MM.1S (cell line): ENCODE results near the gene TCERG1L.

Experiments used
- DNase-seq: peaks from one replicate; pipeline ENCODE4 v3.0.0-alpha.2; 2015
- H2AFZ ChIP-seq: fragments of 300-600 bp; sonication (generic); 2 replicates; pipeline ENCODE4 v1.6.0; 2016; ENCODE audit warnings: antibody characterized with exemption, low read length
- H3F3A ChIP-seq: fragments of 300-600 bp; sonication (generic); 2 replicates; pipeline ENCODE4 v1.6.1; 2016; ENCODE audit warnings: mild to moderate bottlenecking, antibody characterized with exemption, low read length, moderate library complexity, mixed read lengths; ENCODE audit not compliant: insufficient read depth
- H3K27ac ChIP-seq: fragments of 300-600 bp; sonication (generic); 2 replicates; pipeline ENCODE4 v1.5.1; 2016; ENCODE audit warnings: mild to moderate bottlenecking, low read length
- H3K27me3 ChIP-seq: fragments of 300-600 bp; sonication (generic); replicated peaks from 2 replicates; pipeline ENCODE4 v1.6.0; 2016; ENCODE audit warnings: low read length; ENCODE audit not compliant: insufficient read depth
- H3K36me3 ChIP-seq: fragments of 300-600 bp; sonication (generic); replicated peaks from 2 replicates; pipeline ENCODE4 v1.6.1; 2016; ENCODE audit warnings: mild to moderate bottlenecking, low read length, mixed read lengths; ENCODE audit not compliant: insufficient read depth
- H3K4me1 ChIP-seq: fragments of 300-600 bp; sonication (generic); 2 replicates; pipeline ENCODE4 v1.6.1; 2016; ENCODE audit warnings: low read length, mixed read lengths
- H3K4me2 ChIP-seq: fragments of 300-600 bp; sonication (generic); 2 replicates; pipeline ENCODE4 v1.6.0; 2016; ENCODE audit warnings: low read depth, low read length
- H3K4me3 ChIP-seq: fragments of 300-600 bp; sonication (generic); 2 replicates; pipeline ENCODE4 v1.5.1; 2016; ENCODE audit warnings: low read length, mixed read lengths
- H3K79me2 ChIP-seq: fragments of 300-600 bp; sonication (generic); 2 replicates; pipeline ENCODE4 v1.6.1; 2016; ENCODE audit warnings: mixed run types, low read length, mixed read lengths
- H3K9ac ChIP-seq: fragments of 300-600 bp; sonication (generic); 2 replicates; pipeline ENCODE4 v1.6.1; 2016; ENCODE audit warnings: low read length, mixed read lengths
- H3K9me2 ChIP-seq: fragments of 300-600 bp; sonication (generic); replicated peaks from 2 replicates; pipeline ENCODE4 v1.6.1; 2016; ENCODE audit warnings: mild to moderate bottlenecking, low read length, mixed read lengths; ENCODE audit not compliant: insufficient read depth
- H3K9me3 ChIP-seq: fragments of 300-600 bp; sonication (generic); replicated peaks from 2 replicates; pipeline ENCODE4 v1.6.1; 2016; ENCODE audit warnings: mild to moderate bottlenecking, low read length, mixed read lengths; ENCODE audit not compliant: insufficient read depth
- H4K20me1 ChIP-seq: fragments of 300-600 bp; sonication (generic); 2 replicates; pipeline ENCODE4 v1.6.1; 2016; ENCODE audit warnings: mild to moderate bottlenecking, low read length, moderate library complexity, mixed read lengths; ENCODE audit not compliant: insufficient read depth
- EZH2 ChIP-seq: fragments of 300-600 bp; sonication (generic); optimal IDR thresholded peaks from 2 replicates; pipeline ENCODE3; 2017; ENCODE audit warnings: low read depth, mild to moderate bottlenecking, antibody characterized with exemption, low read length, mixed read lengths
- EZH2phosphoT487 ChIP-seq: fragments of 300-600 bp; sonication (generic); IDR thresholded peaks from 2 replicates; pipeline ENCODE4 v1.6.1; 2018; ENCODE audit warnings: antibody characterized with exemption, low read length
- TF ChIP-seq, protein P1 (sequence below): fragments of 300-600 bp; sonication (generic); IDR thresholded peaks from 2 replicates; pipeline ENCODE4 v1.5.1; 2016; ENCODE audit warnings: antibody characterized with exemption, low read length, mixed read lengths

Gene TCERG1L

DNA sequence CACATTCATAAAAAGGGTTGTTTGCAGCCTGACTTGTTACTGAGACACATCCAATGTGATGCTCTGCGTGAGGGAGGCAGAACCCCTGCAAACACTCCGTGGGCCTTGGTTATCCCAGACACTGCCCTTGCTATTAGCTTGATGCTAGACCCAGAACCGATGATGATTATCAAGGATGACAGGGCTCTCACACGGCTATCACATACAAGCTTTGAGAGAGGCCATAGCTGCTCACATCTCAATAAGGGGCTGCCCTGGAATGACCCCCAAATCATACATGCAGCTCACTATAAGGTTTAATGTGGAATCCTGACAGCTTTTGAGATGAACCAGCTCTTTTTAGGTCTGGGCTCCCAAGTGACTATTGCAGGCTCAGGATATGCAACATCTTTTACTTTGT, 44.4 kb upstream of the TCERG1L start:
- Histone ChIP-seq H3K9me2 (no peaks in the 10 kb centered on the region), H3K36me3 (no peaks in the 10 kb centered on the region), H3K79me2 (no peaks in the 10 kb centered on the region), H3K4me1 (no peaks in the 10 kb centered on the region), H3F3A (no peaks in the 10 kb centered on the region), H3K9me3 (no peaks in the 10 kb centered on the region), H3K4me2 (no peak overlapping the region), H3K27me3 (no peaks in the 10 kb centered on the region), H3K4me3 (no peak overlapping the region), H3K9ac (no peak overlapping the region), H3K27ac (no peak overlapping the region), H2AFZ (no peak overlapping the region), H4K20me1 (no peaks in the 10 kb centered on the region)
- TF ChIP-seq EZH2 (no peak), EZH2phosphoT487 (no peak)
- TF ChIP-seq, protein P1, sequence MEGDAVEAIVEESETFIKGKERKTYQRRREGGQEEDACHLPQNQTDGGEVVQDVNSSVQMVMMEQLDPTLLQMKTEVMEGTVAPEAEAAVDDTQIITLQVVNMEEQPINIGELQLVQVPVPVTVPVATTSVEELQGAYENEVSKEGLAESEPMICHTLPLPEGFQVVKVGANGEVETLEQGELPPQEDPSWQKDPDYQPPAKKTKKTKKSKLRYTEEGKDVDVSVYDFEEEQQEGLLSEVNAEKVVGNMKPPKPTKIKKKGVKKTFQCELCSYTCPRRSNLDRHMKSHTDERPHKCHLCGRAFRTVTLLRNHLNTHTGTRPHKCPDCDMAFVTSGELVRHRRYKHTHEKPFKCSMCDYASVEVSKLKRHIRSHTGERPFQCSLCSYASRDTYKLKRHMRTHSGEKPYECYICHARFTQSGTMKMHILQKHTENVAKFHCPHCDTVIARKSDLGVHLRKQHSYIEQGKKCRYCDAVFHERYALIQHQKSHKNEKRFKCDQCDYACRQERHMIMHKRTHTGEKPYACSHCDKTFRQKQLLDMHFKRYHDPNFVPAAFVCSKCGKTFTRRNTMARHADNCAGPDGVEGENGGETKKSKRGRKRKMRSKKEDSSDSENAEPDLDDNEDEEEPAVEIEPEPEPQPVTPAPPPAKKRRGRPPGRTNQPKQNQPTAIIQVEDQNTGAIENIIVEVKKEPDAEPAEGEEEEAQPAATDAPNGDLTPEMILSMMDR: no peak
- no peak for DNase-seq

DNA sequence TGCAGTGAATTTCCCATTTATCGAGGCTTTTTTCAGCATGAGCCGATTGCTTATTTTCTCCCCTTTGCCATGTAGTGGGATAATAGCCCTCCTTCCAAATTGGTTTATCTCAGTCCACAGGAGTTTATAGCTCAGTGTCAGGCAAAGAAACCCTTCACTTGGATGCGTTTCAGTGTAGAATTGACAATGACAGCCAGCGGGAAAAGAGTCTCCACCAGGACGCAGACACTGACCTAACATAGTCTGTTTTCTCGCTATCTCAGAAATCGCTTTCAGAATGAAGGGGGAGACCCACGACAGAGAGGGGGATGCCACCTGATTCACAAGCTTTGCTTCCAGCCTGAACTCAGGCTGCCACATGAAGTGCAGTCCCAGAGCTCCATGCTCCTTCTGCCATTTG, 43.5 kb upstream of the TCERG1L start:
- no peaks in the 10 kb centered on the region for H3K79me2 ChIP-seq

DNA sequence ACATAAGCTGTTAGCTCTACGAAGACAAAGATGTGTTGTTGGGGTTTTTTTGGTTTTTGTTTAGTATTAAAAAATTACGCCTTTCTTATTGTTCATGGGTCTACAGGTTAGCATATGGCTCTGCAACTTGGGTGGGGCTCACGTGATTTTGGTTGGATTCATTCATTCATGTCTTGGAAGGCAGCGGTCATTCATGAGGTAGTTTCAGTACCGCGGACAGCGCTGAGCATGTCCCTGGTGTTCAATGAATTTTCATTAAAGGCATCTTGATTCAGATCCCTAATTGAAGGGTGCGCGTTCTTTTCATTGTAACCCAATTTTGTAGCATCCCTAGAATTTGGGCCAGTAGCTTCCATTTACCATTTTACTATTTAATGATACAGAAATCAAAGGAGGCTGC, 42.9 kb upstream of the TCERG1L start:
- no peaks in the 10 kb centered on the region for H4K20me1 ChIP-seq
- H3K36me3 ChIP-seq: no peaks in the 10 kb centered on the region
- H3K27me3 ChIP-seq: no peaks in the 10 kb centered on the region
- no peaks in the 10 kb centered on the region for H3K79me2 ChIP-seq
- TF ChIP-seq, protein P1: no peak
- TF ChIP-seq EZH2: no peak
- no peak for TF ChIP-seq EZH2phosphoT487
- no peaks in the 10 kb centered on the region for H3F3A ChIP-seq
- no peaks in the 10 kb centered on the region for H3K9me2 ChIP-seq
- no peaks in the 10 kb centered on the region for H3K4me1 ChIP-seq
- H3K4me3 ChIP-seq: no peak overlapping the region
- H3K9ac ChIP-seq: no peak overlapping the region
- H3K9me3 ChIP-seq: no peaks in the 10 kb centered on the region
- no peak overlapping the region for H3K27ac ChIP-seq
- H3K4me2 ChIP-seq: no peak overlapping the region
- DNase-seq: no peak
- H2AFZ ChIP-seq: no peak overlapping the region

More for the DNA sequence above, 43.5 kb upstream of the TCERG1L start:
- no peaks in the 10 kb centered on the region for H3F3A ChIP-seq
- H3K9ac ChIP-seq: no peak overlapping the region
- H3K4me1 ChIP-seq: no peaks in the 10 kb centered on the region
- no peak overlapping the region for H3K4me3 ChIP-seq
- no peaks in the 10 kb centered on the region for H3K9me2 ChIP-seq
- no peaks in the 10 kb centered on the region for H4K20me1 ChIP-seq
- H3K27me3 ChIP-seq: no peaks in the 10 kb centered on the region
- no peak overlapping the region for H3K27ac ChIP-seq
- no peak for DNase-seq
- H3K36me3 ChIP-seq: no peaks in the 10 kb centered on the region
- H3K9me3 ChIP-seq: no peaks in the 10 kb centered on the region
- TF ChIP-seq, protein P1: no peak
- TF ChIP-seq EZH2phosphoT487: no peak
- no peak for TF ChIP-seq EZH2
- no peak overlapping the region for H2AFZ ChIP-seq
- no peak overlapping the region for H3K4me2 ChIP-seq
